GM19043 (cell line): ENCODE measurements around the gene SEC16B.
"Not testable (repeated sequence)": the region's sequence is repeated elsewhere in the genome, so short reads cannot be mapped to it uniquely, and the experiment has no call there.

ENCODE experiments used
- ATAC-seq: cut with Tn5 transposase; IDR thresholded peaks from one replicate; pipeline ENCODE4 v1.9.1; 2021; ENCODE audit warnings: low read depth; ENCODE audit not compliant: unreplicated experiment

SEC16B gene, protein sequence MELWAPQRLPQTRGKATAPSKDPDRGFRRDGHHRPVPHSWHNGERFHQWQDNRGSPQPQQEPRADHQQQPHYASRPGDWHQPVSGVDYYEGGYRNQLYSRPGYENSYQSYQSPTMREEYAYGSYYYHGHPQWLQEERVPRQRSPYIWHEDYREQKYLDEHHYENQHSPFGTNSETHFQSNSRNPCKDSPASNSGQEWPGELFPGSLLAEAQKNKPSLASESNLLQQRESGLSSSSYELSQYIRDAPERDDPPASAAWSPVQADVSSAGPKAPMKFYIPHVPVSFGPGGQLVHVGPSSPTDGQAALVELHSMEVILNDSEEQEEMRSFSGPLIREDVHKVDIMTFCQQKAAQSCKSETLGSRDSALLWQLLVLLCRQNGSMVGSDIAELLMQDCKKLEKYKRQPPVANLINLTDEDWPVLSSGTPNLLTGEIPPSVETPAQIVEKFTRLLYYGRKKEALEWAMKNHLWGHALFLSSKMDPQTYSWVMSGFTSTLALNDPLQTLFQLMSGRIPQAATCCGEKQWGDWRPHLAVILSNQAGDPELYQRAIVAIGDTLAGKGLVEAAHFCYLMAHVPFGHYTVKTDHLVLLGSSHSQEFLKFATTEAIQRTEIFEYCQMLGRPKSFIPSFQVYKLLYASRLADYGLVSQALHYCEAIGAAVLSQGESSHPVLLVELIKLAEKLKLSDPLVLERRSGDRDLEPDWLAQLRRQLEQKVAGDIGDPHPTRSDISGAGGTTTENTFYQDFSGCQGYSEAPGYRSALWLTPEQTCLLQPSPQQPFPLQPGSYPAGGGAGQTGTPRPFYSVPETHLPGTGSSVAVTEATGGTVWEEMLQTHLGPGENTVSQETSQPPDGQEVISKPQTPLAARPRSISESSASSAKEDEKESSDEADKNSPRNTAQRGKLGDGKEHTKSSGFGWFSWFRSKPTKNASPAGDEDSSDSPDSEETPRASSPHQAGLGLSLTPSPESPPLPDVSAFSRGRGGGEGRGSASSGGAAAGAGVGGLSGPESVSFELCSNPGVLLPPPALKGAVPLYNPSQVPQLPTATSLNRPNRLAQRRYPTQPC

DNA sequence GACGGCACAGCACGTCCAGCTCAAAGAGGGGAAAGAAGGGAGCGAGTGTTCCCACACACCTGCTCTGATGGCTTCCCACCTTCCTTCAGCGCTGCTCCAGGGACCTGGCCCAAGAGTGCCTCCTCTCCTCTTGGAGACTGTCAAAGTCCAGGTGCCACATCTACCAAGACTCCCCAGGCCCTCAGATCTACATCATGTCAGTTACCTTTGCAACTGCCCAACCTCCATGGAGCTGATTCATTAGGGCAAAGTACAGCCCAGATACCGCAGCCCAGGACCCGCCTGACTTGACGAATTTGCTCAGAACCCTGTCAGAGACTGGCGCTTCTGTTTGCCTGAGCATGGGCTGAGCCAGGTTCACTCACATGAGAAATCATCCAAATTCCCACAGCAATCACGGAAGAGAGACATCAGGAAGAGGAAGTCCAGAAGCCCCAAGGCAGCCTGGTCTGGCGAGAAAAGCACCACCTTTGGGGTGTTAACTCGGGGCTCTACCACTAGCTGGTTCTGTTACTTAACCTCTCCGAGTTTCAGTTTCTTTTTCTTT is at the start of gene SEC16B:
Gene SEC16B (minus strand): TSS at position 234 of the 547 bp plus-strand sequence. CDS start 2,077 bp downstream, outside the sequence.
- no peak for ATAC-seq

DNA sequence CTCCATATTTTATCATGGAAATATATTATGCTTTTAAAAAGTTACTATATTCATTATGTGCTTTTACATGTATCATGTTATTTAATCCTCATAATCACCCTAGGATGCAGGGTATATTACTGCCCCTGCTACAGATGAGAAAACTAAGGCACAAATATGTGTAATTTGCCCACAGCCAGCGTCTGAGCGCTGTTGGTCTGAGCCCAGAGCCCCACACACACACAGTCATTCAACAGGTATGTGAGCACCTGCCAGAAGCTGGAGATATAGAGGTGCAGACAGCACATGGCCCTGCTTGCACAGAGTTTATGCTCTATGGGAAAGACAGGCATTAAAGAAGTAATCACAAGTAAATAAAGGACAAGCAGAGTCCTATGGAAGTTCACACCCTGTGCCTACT is 49.8 kb upstream of the SEC16B start:
- ATAC-seq = no peak

DNA sequence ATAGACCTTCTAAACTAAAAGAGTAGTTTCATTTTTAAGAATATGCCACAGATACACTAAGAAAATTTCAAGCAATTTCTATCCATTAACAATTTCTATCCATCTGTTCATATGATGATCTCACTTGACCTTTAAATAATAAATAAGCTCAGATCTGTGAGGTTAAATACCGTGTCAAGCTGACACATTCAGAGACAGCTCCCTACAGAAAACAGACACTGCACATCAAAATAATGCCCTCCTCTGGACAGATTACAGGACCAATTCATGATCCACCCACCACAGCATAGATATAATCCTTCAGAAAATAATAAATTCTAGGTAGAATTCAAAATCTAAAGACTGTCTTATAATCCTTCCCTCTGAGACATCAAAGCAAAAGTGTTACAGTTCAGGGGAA is 49.4 kb upstream of the SEC16B start:
- no peak for ATAC-seq

DNA sequence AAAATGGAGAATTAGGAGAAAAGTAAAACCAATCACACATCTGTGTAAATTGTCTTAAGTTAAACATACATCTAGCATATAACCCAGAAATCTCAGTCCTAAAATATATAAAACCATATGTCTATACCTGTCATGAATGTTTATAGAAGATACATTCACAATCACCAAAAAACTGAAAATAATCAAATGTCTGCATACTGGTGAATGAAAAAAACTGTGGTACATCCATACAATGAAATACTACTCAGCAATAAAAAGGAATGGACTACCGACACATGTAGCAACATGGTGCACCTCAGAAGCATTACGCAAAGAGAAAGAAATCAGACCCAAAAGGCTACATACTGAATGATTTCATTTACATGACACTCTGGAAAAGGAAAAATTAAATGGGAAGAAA is 47.7 kb upstream of the SEC16B start:
- no peak for ATAC-seq

DNA sequence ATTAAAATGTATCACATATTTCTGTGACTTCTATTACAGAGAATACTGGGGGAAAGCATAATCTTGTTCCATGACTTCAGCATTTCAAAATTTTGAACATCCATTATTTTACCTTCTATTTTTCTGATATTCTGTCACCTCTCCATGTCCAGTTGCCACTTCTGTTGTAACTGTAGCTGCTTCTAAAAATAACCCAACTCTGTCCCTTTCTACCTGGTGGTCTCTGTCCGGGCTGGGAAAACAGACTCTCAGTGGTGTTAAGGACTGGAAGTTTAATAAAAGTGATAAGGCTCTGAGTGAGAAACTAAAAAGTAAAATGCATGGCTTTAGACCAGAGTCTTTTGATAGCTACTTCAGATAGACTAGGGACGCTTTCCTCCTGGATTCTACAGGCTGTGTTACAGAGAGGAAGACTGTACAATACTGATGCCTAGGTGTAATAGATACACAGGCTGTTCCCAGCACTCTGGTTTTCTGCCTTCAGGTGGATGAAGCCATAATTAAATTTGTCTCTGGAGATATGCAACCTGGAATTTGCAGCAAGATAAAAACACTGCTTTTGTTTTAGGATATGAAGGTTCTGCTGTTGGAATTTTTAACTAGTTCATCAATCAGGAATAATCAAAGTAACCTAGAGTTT is 42.1 kb upstream of the SEC16B start:
- no peak for ATAC-seq

DNA sequence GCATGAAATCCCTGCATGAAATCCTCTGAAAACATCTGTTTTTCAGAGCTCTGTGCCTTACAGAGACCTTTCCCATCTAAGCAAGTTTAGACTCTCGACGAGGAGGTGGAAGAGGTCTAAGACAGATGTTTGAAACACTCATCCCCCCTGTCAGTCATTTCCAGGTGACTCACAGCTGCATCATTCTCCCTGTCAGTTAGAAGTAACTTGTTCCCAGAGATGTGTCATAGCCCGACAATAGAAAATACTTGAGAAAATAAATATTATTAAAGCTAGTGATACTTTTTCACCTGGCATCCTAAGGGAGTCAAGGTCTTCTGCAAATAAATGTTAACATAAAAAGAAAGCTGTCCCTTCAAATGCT is 41.6 kb upstream of the SEC16B start:
- no peak for ATAC-seq

DNA sequence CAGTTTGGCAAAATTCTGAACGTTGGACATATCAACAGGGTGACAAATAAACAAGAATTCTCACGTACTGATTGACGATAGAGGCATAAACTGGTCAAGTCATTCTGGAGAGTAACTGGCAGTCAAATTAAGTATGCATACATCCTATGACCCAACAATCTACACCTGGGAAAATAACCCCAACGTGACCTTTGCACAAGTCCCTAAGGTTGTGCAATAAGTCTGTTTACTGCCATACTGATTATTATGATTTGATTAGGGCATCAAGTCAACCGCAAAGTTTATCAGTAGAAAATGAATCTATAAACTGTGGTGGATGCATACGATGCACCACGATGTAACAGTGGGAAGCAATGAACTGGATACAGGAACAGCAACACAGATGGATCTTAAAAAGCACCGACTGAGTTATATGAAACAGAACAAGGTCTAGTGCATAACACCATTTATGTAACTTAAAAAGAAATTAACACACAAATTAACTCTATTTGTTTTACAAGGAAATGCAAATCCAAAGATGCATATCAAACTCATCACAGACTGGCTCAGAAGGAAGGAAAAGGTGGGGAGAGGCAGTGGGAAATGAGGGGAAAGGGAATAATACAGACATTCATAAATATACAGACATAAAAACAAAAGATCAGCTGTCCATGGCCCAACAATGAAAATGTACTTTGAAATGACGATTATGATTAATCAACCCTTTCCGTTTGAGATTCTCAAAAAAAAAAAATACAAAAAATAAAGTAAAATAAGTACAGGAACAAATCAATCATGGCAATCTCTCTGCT is 41.0 kb upstream of the SEC16B start:
- no peak for ATAC-seq

DNA sequence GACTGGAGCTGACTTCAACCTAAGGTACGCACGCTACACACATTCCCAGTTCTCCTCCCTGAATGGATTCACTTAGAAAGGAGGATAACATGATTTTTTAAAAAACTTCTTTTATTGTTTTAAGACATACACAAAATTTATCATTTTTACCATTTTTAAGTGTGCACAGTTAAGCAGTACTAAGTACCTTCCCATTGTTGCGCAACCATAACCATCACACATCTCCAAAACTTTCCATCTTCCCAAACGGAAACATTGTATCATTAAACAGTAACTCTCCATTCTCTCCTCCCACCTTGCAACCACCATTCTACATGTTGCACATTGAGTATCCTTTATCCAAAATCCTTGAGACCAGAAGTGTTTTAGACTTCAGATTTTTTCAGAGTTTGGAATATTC is 36.2 kb upstream of the SEC16B start:
- ATAC-seq = no peak

DNA sequence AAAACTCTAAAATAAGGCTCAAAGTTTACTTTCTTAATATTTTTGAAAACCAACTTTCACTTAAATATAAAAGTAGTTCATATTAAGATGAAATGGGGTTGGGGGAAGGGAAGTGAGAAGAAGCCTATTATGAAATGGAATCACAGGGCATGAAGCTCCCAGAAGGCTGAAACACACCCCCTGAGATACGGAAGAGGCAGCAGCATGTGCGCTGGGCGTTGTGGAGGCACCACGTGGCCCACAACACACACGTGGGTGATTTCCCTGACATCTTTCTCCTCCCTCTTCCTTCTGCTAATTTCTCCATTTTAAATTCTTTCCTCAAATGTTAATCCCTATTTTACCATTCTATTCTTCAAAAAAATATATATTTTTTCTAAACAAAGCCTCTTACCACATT is 35.6 kb upstream of the SEC16B start:
- ATAC-seq = no peak

DNA sequence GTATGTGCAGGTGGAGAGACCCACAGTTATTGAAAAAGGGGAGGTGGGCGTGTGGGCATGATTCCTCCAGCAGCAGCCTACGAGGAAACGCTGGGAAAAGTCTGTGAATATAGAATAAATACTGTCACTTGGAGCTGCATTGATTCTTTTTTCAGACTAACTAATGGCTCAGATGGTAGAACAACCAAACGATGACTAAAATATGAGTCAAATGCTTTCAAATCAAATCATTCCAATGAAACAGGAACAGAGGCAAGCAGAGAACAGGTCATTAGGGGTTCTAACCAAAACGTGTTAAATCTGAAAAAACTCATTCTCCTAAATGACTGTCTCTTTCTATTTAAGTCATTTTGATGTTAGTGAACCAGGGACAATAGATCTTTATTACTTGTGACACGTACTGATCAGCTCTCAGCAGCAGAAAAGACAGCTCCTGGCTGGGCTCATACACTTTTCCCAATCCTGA is 35.1 kb upstream of the SEC16B start:
- no peak for ATAC-seq

DNA sequence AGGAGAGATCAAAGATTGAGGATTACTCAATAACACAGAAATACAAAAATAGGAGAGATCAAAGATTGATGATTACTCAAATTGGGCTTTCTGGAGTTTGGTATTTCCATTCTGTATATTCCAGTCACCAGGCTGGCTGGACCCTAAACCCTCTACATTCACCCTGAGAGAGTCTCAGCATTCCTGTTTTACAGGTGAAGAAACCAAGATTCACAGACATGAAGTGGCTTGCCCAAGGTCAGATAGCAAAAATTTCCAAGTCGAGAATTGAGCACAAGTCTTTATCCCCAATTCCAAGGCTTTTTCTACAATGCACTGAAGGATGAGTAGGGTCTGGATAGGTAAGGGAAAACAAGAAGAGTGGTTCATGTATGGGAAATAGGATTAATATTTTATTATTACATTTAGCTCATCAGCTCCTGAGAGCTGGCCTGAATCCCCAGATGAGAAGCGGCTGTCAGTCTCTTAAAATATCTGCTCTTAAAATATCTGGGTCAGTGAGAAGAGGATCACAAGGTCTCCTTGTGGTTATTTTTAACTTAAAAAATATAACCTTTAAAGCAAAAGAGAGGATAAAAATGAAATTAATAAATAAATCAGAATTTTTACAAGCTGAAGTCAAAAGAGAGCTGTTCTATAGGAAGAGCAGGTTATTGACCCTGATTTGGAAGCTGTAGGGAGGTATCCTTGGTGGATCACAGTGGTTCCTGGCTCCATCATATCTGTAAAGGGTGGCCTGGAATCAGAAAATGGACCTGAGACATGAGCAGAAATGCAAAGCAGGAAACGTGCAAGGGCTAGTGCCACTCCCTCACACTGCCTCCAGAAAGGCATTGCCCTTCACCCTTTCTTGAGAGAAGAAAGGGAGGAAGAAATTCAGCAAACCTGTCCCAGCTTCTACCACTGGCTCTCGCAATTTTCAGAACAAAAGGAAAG is 29.1 kb upstream of the SEC16B start:
- no peak for ATAC-seq

DNA sequence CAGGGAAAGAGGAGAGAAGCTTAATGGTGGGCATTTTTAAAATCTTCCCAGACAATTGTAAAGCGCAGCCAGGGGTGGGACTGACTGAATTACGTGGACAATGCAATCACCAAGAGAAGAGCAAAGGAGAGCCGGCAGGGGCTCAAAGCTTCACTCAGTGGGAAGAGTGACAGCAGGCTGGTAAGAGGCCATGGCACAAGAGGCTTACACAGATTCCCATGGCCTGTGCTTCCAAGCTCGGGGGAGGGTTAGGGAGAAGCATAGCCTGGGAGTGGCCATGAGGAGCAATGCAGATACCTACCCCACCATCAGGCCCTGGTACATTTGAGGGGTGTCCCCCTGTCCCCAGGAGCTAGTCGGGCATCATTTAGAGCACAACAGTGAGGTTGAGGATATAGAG is 27.1 kb upstream of the SEC16B start:
- ATAC-seq = no peak

DNA sequence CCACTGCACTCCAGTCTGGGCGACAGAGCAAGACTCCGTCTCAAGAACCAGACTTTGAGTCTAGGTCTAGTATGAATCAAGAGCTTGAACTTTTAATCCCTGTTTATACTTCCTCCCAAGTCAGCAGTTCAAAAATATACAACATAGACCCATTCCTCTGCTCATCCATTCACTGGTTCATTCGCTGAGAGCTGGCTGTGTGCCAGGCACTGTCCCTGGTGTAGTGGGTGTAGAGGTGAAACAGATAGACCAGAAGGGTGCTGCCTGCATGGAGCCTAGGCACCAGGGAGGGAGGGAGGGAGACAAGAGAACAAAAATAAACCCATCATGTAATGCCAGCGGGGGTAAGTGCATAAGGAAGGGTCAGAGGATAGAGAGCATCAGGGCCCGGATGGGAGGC is 25.5 kb upstream of the SEC16B start:
- ATAC-seq = no peak

DNA sequence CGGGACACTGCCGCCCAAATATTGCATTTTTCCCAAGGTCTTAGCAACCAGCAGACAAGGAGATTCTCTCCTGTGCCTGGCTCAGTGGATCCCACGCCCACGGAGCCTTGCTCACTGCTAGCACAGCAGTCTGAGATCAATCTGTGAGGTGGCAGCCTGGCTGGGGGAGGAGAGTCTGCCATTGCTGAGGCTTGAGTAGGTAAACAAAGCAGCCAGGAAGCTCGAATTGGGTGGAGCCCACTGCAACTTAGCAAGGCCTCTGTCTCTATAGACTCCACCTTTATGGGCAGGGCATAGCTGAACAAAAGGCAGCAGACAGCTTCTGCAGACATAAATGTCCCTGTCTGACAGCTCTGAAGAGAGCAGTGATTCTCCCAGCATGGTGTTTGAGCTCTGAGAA is 16.4 kb upstream of the SEC16B start:
- ATAC-seq = not testable (repeated sequence)

DNA sequence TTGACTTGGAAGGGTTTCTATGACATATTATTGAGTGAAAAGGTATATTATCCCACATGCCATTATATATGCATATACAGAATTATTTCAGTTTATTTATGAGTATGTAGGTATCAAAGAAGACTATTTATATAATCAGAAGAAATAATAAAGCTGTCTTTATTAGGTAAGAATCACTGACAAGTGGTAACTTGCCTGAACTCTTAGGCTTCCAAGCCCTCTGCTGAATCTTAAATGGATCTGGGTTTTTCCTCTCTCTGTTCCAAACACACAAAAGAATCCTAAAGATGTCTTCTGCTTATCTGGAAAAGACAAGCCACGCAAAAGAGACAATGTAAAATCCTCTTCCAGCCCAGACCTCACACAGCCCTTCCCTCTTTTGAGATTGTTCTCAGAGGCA is 14.9 kb upstream of the SEC16B start:
- ATAC-seq = no peak

DNA sequence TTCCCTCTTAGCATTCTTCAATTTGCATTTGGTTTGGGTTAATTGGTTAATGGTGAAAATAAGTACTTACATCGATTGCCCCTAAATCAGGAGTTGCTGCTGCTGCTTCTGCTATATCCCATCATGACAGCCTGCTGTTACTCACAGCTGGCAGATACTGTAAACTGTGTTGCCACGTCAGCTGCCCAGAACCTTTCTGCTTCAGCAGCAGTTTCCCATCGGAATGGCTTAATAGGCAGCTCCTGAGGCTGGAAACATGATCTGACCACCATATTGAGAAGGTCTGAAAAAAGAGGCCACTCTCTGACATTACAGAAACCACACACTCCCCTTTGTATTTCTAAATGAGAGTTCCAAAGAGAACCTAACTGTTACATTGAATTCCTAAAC is 14.3 kb upstream of the SEC16B start:
- ATAC-seq = no peak

DNA sequence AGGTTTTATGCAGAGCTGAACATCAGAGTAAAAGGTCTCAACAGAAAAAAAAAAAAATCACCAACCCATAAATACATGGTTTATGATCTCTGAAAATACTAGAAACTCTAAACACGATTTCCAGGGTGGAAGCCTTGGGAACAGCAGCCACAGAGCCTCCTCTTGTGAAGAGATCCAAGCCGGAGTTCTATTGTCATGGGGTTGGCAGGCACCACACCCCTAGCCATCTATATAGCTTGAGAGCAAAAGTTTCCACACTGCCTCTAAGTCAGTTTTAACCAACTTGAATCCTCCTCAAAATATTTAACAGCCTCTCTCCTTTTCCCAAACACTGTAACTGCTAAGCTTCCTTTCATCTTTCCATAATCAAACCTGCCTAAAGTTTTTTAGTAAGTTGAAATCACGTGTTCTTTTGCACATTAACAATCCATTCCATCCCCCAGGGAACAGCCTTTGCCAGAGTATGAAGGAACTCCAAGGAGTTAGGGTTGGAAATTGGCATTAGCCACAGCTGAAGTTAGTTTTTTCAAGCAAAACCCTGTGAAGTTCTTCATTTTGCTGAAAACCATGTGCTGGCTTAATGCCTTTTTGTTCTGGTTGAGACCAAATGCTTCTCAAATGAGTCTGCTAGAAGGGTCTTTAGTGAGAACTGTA is 13.8 kb upstream of the SEC16B start:
- ATAC-seq = no peak

DNA sequence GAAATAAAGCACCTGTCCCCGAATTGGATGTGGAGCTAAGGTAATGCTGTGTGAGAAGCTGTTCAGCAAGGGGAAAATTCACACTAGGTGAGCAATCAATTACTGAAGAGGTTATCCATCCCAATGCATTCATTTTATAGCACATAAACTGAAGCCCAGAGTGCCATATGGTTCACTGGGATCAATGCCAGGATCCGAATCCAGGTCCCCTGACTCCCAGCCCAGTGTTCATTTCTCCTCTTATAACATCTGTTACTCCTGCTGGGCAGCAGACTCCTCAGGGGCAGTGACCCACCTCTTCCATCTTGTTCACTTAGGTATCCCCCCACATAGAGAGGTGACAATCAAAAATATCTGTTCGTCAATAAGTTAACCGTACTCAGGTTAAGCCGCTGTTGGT is 13.2 kb upstream of the SEC16B start:
- ATAC-seq = no peak
